HG03342 (cell line): ENCODE data around the gene TYW3.
"Not testable (repeated sequence)": the region's sequence is repeated elsewhere in the genome, so short reads cannot be mapped to it uniquely, and the experiment has no call there.

Source experiments
- ATAC-seq: cut with Tn5 transposase; IDR thresholded peaks from one replicate; pipeline ENCODE4 v1.9.1; 2021; ENCODE audit warnings: mild to moderate bottlenecking, moderate library complexity; ENCODE audit not compliant: unreplicated experiment

Gene TYW3

DNA sequence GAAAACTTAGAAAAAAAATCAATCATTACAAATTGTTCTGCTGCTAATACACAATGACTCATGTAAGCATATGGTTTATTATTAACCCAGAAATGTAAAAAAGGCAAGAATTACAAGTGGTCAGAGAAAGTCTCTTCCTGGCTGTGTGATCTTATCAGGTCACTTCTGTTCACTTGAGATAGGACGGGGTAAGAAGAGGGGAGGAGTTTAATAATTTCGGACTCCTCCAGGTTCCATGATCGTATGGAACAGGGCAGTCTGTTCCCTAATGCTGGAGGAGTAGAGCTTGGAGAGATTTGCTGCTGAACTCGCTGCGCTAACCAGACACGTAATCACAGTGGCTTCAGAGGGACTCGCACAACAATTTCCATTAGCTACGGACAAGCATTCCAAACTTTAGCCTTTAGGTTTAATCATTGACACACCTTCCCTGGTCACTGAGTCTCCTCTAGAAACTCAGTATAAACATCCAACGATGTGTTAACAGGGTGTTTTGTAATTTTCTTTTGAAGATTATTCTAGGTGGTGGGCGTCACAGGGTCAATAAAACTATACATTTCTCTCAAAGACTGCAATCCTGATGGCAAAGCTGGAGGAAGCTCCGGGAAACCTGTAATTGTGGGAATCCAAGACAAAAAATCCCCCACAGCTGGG lies 1.4 kb upstream of the TYW3 start:
- peak; percentile 34 for ATAC-seq

DNA sequence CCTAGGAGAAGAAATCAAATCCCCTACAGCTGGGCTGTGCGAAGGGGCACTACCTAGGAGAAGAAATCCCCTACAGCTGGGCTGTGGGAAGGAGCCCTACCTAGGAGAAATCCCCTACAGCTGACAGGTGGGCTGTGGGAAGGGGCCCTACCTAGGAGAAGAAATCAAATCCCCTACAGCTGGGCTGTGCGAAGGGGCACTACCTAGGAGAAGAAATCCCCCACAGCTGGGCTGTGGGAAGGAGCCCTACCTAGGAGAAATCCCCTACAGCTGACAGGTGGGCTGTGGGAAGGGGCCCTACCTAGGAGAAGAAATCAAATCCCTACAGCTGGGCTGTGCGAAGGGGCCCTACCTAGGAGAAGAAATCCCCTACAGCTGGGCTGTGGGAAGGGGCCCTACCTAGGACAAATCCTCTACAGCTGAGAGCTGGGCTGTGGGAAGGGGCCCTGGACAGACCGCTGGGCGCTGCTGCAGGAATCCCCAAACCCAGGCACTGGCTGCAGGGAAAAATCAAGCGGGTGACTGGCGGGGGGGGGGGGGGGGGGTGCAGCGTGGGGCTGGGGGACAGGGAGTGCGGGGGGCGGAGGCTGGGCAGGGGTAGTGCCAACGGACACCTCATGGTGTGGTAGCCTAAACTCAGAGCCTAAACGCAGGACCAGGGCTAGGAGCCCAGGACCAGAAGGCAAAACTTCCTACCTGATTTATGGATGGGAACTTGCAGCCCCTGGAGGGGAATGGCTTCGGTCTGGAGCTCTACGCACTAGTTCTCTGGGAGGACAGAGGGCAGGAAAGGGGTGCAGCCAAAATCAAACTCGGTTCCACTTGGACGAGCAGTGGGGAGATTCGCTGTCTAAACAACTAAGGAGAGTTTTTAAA lies 643 bp upstream of the TYW3 start:
- ATAC-seq: peak; percentile 13

DNA sequence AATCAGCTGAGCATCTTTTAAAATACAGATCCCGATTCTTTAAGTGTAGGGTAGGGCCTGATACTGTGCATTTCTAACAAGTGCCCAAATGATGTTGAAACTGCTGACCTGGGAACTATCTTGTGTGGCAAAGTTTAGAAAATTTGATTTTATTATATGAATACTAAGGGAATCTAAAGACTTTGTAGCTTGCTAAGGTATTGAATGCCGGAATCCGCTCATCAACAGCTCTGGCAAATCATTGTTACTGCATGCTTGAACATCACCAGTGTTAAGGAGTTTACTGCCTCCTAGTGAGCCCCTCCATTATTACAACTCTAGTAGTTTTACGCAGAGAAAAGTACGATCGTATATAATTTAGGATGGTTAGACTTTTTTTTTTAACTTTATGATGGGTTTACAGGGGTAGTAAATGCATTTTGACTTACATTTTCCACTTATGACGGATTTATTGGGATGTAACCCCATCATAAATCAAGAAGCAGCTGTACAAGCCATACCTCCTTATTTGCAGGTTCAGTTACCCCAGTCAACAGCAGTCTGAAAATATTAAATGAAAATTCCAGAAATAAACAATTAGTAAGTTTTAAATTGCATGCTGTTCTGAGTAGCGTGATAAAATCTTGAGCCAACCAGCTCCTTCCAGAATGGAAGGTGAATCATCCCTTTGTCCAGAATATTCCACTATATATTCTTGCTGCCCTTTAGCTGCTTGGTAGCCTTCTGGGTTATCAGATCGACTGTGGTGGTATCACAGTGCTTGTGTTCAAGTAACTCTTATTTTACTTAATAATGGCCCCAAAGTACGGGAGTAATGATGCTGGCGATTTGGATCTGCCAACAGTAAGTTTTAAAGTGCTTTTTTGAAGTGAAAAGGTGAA lies 892 bp downstream of the TYW3 start:
- peak; percentile 52 for ATAC-seq

- ATAC-seq: no peak
These were observed 4.4 kb downstream of the TYW3 start for GRCh38 chr1:74737333-74737732.

GRCh38 chr1:74740307-74740980 lies 7.5 kb downstream of the TYW3 start:
- ATAC-seq: not testable (repeated sequence)

- ATAC-seq: not testable (repeated sequence)
These were observed 12.3 kb downstream of the TYW3 start for GRCh38 chr1:74745247-74745646.

- peak; percentile 80 for ATAC-seq
These were observed 16.0 kb downstream of the TYW3 start for GRCh38 chr1:74748960-74749359.

GRCh38 chr1:74753104-74753503 lies 20.2 kb downstream of the TYW3 start:
- no peak for ATAC-seq

- no peak for ATAC-seq
These were observed 22.5 kb downstream of the TYW3 start for GRCh38 chr1:74755475-74755874.

DNA sequence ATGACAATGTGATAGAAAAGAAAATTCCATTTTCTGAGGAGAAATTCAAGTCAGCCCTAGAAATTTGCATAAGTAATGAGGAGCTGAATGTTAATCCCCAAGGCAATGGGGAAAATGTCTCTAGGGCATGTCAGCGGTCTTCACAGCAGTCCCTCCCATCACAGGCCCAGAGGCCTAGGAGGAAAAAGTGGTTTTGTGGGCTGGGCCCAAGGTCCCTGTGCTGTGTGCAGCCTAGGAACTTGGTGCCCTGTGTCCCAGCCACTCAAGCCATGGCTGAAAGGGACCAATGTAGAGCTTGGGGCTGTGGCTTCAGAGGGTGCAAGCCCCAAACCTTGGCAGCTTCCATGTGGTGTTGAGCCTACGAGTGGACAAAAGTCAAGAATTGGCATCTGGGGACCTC lies 23.7 kb downstream of the TYW3 start:
- ATAC-seq: not testable (repeated sequence)

GRCh38 chr1:74763807-74764206 lies 30.9 kb downstream of the TYW3 start:
- ATAC-seq: no peak

GRCh38 chr1:74766579-74766978 lies 33.6 kb downstream of the TYW3 start:
- no peak for ATAC-seq

DNA sequence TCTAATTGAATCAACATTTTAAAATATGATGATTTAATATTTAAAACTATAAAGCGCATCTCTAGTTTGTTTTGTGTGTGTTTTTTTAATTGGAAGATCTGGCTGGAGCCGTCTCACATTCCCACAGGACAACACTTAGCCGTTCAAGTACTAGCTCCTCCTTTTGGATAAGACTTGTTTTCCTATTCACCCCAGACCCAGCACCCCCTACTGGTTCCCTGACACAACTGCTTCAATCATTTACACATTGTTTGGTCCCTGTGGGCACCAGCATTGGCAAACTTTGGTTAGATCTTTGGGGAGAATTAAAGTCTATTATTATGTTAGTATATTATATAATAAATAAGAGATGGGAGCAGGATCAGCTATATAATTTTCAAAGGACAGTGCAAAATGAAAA lies 34.5 kb downstream of the TYW3 start:
- ATAC-seq: peak; percentile 45

GRCh38 chr1:74771913-74772515 lies 39.1 kb downstream of the TYW3 start:
- ATAC-seq: peak; percentile 79

DNA sequence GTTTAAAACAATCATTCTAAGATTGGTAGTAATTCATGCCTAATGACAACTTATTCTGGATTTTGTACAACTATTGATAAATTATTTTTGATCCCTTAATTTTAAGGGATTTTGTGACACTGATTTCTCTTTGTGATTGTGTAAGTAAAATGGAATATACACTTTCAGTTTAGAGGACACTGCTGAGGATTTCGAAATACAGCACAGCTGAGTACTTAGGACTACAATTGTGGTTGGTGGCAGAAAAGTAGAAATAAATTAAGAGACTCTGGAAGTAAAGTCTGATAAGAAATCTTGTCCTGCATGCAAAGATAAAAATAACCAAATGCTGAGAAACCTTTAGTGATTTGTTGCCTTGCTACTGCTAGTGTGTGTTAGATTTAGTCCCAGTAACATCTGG lies 40.0 kb downstream of the TYW3 start:
- ATAC-seq: no peak

GRCh38 chr1:74773582-74773981 lies 40.6 kb downstream of the TYW3 start:
- ATAC-seq: no peak

DNA sequence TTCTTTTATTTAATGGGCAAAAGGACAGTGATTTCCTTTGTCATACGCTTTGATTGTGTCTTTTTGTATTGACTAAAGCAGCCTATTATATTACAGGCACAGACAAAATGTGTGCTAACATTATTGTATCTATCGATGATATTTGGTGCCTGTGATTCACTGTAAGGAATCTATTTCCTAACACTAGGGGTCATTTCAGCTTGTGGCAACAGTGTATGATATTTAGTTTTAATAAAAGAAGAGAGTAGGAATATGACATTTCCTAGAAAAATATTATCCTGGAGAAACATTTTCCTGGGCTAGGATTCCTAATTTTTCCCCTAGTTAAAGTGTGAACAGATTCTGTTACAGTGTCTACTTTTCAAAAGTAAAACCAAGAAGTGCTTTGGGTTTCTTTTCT lies 42.8 kb downstream of the TYW3 start:
- ATAC-seq: no peak

- ATAC-seq: no peak
These were observed 44.6 kb downstream of the TYW3 start for GRCh38 chr1:74777525-74777924.

- no peak for ATAC-seq
These were observed 46.8 kb downstream of the TYW3 start for GRCh38 chr1:74779750-74780149.

DNA sequence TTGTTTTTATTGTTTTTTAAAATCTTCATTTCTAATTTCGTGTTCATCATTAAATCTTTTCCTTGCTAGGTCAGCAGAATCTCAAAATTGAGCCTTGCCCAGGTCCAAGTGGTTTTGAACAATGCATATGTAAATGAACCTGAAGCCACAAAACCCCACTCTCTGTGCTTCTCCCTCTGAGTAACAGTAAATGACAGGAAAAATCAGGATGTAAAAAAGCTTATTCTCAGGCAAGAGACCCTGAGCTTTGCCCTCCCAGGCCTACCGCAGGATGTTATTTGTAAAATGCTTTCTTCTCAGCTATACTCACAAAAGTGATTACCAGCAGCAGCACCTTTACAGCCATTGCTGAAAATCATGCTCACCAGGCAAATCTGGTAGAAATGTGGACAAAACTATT lies 47.6 kb downstream of the TYW3 start:
- ATAC-seq: no peak
